Neural progenitor cell (in vitro differentiated cells): ENCODE results near the gene ZIC4. TPM values are rescaled to one million over a fixed set of nuclear protein-coding genes. Genes with fewer than 3 reads are reported as not detected.

ENCODE experiments used
- DNase-seq: peaks from one replicate; pipeline ENCODE4 v3.0.0-alpha.2; 2016; ENCODE audit warnings: low spot score
- H2AFZ ChIP-seq: fragments of 200-600 bp; sonication (generic); replicated peaks from 2 replicates; pipeline ENCODE4 v1.6.1; 2016; ENCODE audit warnings: antibody characterized with exemption
- H3F3A ChIP-seq: fragments of 200-600 bp; sonication (generic); 2 replicates; pipeline ENCODE4 v1.6.1; 2016; ENCODE audit warnings: antibody characterized with exemption, low read depth
- H3K27ac ChIP-seq: fragments of 200-600 bp; sonication (generic); 2 replicates; pipeline ENCODE4 v1.5.1; 2016; ENCODE audit warnings: mild to moderate bottlenecking
- H3K27me3 ChIP-seq: fragments of 200-600 bp; sonication (generic); 2 replicates; pipeline ENCODE4 v1.6.1; 2016; ENCODE audit warnings: mild to moderate bottlenecking, moderate library complexity
- H3K36me3 ChIP-seq: fragments of 200-600 bp; sonication (generic); 2 replicates; pipeline ENCODE4 v1.5.1; 2016
- H3K4me1 ChIP-seq: fragments of 200-600 bp; sonication (generic); 2 replicates; pipeline ENCODE4 v1.6.1; 2016; ENCODE audit warnings: mixed run types
- H3K4me2 ChIP-seq: fragments of 200-600 bp; sonication (generic); 2 replicates; pipeline ENCODE4 v1.6.1; 2016
- H3K4me3 ChIP-seq: fragments of 200-600 bp; sonication (generic); 2 replicates; pipeline ENCODE4 v1.5.1; 2016
- H3K79me2 ChIP-seq: fragments of 200-600 bp; sonication (generic); 2 replicates; pipeline ENCODE4 v1.6.1; 2016; ENCODE audit warnings: low read depth
- H3K9ac ChIP-seq: fragments of 200-600 bp; sonication (generic); 2 replicates; pipeline ENCODE4 v1.6.1; 2016
- H3K9me3 ChIP-seq: fragments of 200-600 bp; sonication (generic); 2 replicates; pipeline ENCODE4 v1.5.1; 2016; ENCODE audit warnings: low read depth
- H4K20me1 ChIP-seq: fragments of 200-600 bp; sonication (generic); 2 replicates; pipeline ENCODE4 v1.6.1; 2016; ENCODE audit warnings: low read depth
- H3K27ac Mint-ChIP-seq: 3 replicates; pipeline ENCODE4 v1.8.0; 2021; ENCODE audit warnings: mixed read lengths
- H3K27me3 Mint-ChIP-seq: 2 replicates; pipeline ENCODE4 v1.8.0; 2022; ENCODE audit warnings: low read depth, mild to moderate bottlenecking, inconsistent platforms, moderate library complexity, mixed read lengths; ENCODE audit not compliant: insufficient read depth
- H3K36me3 Mint-ChIP-seq: 3 replicates; pipeline ENCODE4 v1.8.0; 2021; ENCODE audit warnings: mixed read lengths
- H3K4me1 Mint-ChIP-seq: 3 replicates; pipeline ENCODE4 v1.8.0; 2021; ENCODE audit warnings: mixed read lengths
- H3K4me3 Mint-ChIP-seq: 3 replicates; pipeline ENCODE4 v1.8.0; 2021; ENCODE audit warnings: mild to moderate bottlenecking, moderate library complexity, mixed read lengths
- H3K9me3 Mint-ChIP-seq: 3 replicates; pipeline ENCODE4 v1.8.0; 2020; ENCODE audit warnings: mixed read lengths
- EZH2 ChIP-seq: fragments of 200-600 bp; sonication (generic); IDR thresholded peaks from 2 replicates; pipeline ENCODE4 v1.6.1; 2017; ENCODE audit warnings: antibody characterized with exemption, mild to moderate bottlenecking, moderate library complexity
- EZH2phosphoT487 ChIP-seq: fragments of 200-600 bp; sonication (generic); IDR thresholded peaks from 2 replicates; pipeline ENCODE4 v1.6.1; 2017; ENCODE audit warnings: antibody characterized with exemption
- total RNA-seq: library from RNA; depleted of rRNA; stranded (reverse); fragments of >200 nt; gene quantifications from 2 replicates; pipeline ENCODE4 v1.2.3, GENCODE V29; 2015; ENCODE audit warnings: low replicate concordance
- TF ChIP-seq, protein P1 (sequence below): fragments of 200-600 bp; sonication (generic); IDR thresholded peaks from 2 replicates; pipeline ENCODE4 v1.5.1; 2017; ENCODE audit warnings: antibody characterized with exemption, mild to moderate bottlenecking

Gene ZIC4
- total RNA-seq, 1 donor from 2014 or later = 0.64 TPM

DNA sequence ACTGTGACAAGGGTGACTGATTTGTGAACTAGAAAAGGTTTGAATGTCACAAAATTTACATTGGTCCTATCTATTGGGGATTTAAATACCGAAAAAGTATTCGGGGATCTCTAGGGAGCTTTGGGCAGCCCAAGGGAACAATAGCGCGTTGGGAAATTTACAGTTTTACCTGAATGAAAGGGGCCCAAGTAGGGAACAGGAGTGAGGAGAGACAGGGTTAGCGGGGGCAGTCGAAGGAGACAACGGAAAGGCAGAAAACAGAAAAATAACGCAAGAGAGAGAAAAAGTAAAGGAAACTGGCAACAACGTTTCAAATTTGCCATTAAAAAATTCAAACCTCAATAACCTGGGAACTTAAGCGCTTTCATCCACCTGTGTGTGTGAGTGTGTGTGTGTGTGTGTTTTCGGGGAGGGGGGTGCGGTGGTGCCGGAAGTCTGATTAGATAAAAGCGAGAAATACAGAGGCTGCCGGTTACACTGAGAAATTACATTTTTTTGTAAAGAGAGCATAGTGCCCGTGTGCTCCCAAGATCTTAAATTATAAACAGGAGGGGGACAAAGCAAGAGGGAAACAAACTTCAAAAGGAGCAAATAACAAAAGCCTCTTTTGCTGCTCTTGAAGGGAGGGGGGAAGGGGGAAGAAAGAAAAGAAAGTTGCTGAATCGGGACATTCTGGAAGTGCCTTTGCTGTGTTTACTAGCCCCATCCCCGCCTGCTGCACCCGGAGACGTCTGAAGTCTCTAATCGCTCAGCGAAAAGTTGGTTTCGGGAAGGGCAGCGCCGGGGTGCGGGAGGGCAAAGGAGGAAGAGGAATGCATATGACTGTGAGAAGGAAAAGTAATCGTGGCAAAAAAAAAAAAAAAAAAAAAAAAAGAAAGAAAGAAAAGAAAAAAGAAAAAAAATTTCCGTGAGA lies 2.1 kb upstream of the ZIC4 start:
- H3K4me3 Mint-ChIP-seq = peak overlapping the region; percentile 99
- no peak overlapping the region for H3K9ac ChIP-seq
- H3K4me3 ChIP-seq = peak overlapping the region; percentile 37
- peaks cover 49% of the 10 kb centered on the region for H3F3A ChIP-seq
- peak overlapping the region; percentile 100 for H3K27ac Mint-ChIP-seq
- TF ChIP-seq, protein P1, sequence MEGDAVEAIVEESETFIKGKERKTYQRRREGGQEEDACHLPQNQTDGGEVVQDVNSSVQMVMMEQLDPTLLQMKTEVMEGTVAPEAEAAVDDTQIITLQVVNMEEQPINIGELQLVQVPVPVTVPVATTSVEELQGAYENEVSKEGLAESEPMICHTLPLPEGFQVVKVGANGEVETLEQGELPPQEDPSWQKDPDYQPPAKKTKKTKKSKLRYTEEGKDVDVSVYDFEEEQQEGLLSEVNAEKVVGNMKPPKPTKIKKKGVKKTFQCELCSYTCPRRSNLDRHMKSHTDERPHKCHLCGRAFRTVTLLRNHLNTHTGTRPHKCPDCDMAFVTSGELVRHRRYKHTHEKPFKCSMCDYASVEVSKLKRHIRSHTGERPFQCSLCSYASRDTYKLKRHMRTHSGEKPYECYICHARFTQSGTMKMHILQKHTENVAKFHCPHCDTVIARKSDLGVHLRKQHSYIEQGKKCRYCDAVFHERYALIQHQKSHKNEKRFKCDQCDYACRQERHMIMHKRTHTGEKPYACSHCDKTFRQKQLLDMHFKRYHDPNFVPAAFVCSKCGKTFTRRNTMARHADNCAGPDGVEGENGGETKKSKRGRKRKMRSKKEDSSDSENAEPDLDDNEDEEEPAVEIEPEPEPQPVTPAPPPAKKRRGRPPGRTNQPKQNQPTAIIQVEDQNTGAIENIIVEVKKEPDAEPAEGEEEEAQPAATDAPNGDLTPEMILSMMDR = no peak
- peak; percentile 1 for TF ChIP-seq EZH2phosphoT487
- peak; percentile 77 for TF ChIP-seq EZH2
- peak; percentile 74 for DNase-seq
- H3K4me1 ChIP-seq = peaks cover 25% of the 10 kb centered on the region
- H2AFZ ChIP-seq = no peak overlapping the region
- peak overlapping the region; percentile 67 for H3K4me2 ChIP-seq
- no peaks in the 10 kb centered on the region for H3K9me3 ChIP-seq
- peaks cover 46% of the 10 kb centered on the region for H3K4me1 Mint-ChIP-seq
- H3K27me3 Mint-ChIP-seq = peaks cover 54% of the 10 kb centered on the region
- H4K20me1 ChIP-seq = peaks cover 99% of the 10 kb centered on the region
- H3K79me2 ChIP-seq = no peaks in the 10 kb centered on the region
- H3K27me3 ChIP-seq = peaks cover 100% of the 10 kb centered on the region
- H3K36me3 ChIP-seq = no peaks in the 10 kb centered on the region
- H3K9me3 Mint-ChIP-seq = peaks cover 23% of the 10 kb centered on the region
- no peak overlapping the region for H3K27ac ChIP-seq
- peaks cover 37% of the 10 kb centered on the region for H3K36me3 Mint-ChIP-seq

DNA sequence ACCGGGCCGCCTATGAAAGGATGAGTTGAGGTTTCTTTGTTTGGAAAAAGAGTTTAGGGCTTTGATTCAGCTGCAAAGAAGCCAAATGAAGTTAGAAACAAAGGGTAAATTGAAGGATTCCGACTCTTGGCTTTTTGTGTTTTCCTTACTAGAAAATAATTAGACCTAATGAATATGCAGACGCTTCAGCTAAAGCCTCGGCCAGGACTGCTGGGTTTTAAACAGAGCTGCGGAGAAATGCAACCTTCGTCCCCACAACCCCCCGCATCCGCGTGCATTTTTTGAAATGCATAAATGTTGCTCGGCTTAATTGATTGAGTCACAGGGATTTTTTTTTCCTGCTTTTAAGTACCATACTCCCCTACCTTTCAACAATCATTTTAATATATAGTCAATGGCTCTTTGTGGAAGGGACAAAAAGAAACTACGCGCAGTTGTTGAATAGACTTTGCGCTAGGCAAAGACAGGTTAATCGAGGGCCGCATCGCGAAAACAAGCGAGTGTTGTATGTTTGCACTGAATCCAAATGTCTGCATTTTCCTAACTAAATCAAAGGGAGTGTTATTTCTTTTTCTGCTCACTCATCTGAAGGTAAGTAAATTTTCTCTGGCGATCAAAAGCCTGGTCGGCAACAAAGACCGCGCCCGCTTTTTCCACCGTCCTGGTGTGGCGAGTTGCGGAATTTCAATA lies 1.3 kb upstream of the ZIC4 start:
- peaks cover 43% of the 10 kb centered on the region for H3F3A ChIP-seq
- no peak overlapping the region for H3K27ac ChIP-seq
- peak overlapping the region; percentile 99 for H3K4me3 Mint-ChIP-seq
- peak overlapping the region; percentile 37 for H3K4me3 ChIP-seq
- peaks cover 32% of the 10 kb centered on the region for H3K36me3 Mint-ChIP-seq
- peak overlapping the region; percentile 100 for H3K27ac Mint-ChIP-seq
- peak overlapping the region; percentile 67 for H3K4me2 ChIP-seq
- H3K4me1 ChIP-seq = peaks cover 25% of the 10 kb centered on the region
- TF ChIP-seq, protein P1 = no peak
- TF ChIP-seq EZH2phosphoT487 (peak; percentile 94), EZH2 (peak; percentile 99)
- DNase-seq = peak; percentile 50
- H3K36me3 ChIP-seq = no peaks in the 10 kb centered on the region
- H3K9me3 ChIP-seq = no peaks in the 10 kb centered on the region
- H3K27me3 ChIP-seq = peaks cover 100% of the 10 kb centered on the region
- H3K4me1 Mint-ChIP-seq = peaks cover 52% of the 10 kb centered on the region
- peaks cover 96% of the 10 kb centered on the region for H4K20me1 ChIP-seq
- no peak overlapping the region for H3K9ac ChIP-seq
- H3K79me2 ChIP-seq = no peaks in the 10 kb centered on the region
- peaks cover 19% of the 10 kb centered on the region for H3K9me3 Mint-ChIP-seq
- no peak overlapping the region for H2AFZ ChIP-seq
- peaks cover 49% of the 10 kb centered on the region for H3K27me3 Mint-ChIP-seq

DNA sequence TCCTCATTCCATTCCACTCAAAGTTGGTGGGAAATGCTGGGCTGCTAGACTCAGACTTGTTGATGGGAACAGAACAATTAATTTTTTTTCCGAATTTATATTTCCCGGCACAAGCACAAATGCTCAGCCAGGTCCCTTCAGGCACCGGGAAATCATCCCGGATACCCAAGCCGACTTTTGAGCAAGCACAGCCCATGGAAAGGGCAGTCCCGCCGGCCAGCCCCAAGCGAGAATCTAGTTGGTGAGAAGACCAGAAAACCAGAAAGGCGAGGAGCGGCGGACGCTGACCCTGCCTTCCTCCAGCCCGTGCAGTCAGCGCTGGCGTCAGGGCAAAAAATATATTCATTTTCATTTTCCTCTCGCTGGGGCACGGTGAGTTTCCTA lies 763 bp upstream of the ZIC4 start:
- H3K27ac Mint-ChIP-seq = peak overlapping the region; percentile 100
- Histone ChIP-seq H3K4me1 (peaks cover 25% of the 10 kb centered on the region), H3K79me2 (no peaks in the 10 kb centered on the region), H3K27ac (no peak overlapping the region), H2AFZ (no peak overlapping the region), H3K9ac (no peak overlapping the region), H3K4me2 (peak overlapping the region; percentile 67), H3K4me3 (peak overlapping the region; percentile 37), H3K36me3 (no peaks in the 10 kb centered on the region), H3K27me3 (peaks cover 100% of the 10 kb centered on the region), H3K9me3 (no peaks in the 10 kb centered on the region), H3F3A (peaks cover 39% of the 10 kb centered on the region), H4K20me1 (peaks cover 91% of the 10 kb centered on the region)
- peaks cover 57% of the 10 kb centered on the region for H3K4me1 Mint-ChIP-seq
- peak; percentile 65 for DNase-seq
- H3K4me3 Mint-ChIP-seq = peak overlapping the region; percentile 99
- H3K27me3 Mint-ChIP-seq = peaks cover 46% of the 10 kb centered on the region
- peaks cover 15% of the 10 kb centered on the region for H3K9me3 Mint-ChIP-seq
- peak; percentile 97 for TF ChIP-seq EZH2phosphoT487
- TF ChIP-seq, protein P1 = no peak
- H3K36me3 Mint-ChIP-seq = peaks cover 32% of the 10 kb centered on the region
